Panc1 (cell line): Measurements from ENCODE around the gene EPHX1. TPM values are rescaled to one million over a fixed set of nuclear protein-coding genes. Genes with fewer than 3 reads are reported as not detected.

ENCODE experiments used
- ATAC-seq: fragments of 200-7000 bp; cut with Tn5 transposase; 2 replicates; pipeline ENCODE4 v1.9.1; 2020; ENCODE audit warnings: mild to moderate bottlenecking, moderate library complexity
- BruUV-seq: library from RNA; stranded (reverse); fragments of 400-500 nt; replicated peaks from 2 replicates; lab custom pipeline; 2021; lab: Mats Ljungman, UMichigan
- CTCF ChIA-PET: fragments of 300-600 bp; sonication (Branson Sonifier 250); formaldehyde crosslinking; loops from one replicate; lab custom pipeline; 2022; ENCODE audit warnings: antibody characterized with exemption; lab: Charles Lee
- POLR2A ChIA-PET: fragments of 300-600 bp; sonication (Branson Sonifier 250); formaldehyde crosslinking; loops from one replicate; lab custom pipeline; 2022; ENCODE audit warnings: antibody characterized with exemption; lab: Charles Lee
- DNase-seq: peaks from one replicate; pipeline ENCODE4 v3.0.0-alpha.2; 2010; ENCODE audit warnings: low read depth, low spot score
- H3K27ac ChIP-seq: 2 replicates; pipeline ENCODE4 v1.5.1; 2011; ENCODE audit warnings: mild to moderate bottlenecking, low read length, inconsistent platforms
- H3K27me3 ChIP-seq: fragments of 200-500 bp; sonication (Bioruptor generic); 2 replicates; pipeline ENCODE4 v1.6.0; 2014; ENCODE audit warnings: low read length, inconsistent platforms; ENCODE audit not compliant: control insufficient read depth, insufficient read depth
- H3K36me3 ChIP-seq: fragments of 200-500 bp; sonication (Bioruptor generic); 2 replicates; pipeline ENCODE4 v1.5.1; 2014; ENCODE audit warnings: inconsistent platforms, mild to moderate bottlenecking, low read length, moderate library complexity; ENCODE audit not compliant: control insufficient read depth, insufficient read depth
- H3K4me1 ChIP-seq: 2 replicates; pipeline ENCODE4 v1.5.1; 2011; ENCODE audit warnings: inconsistent platforms, mild to moderate bottlenecking, low read length, moderate library complexity; ENCODE audit not compliant: control insufficient read depth, insufficient read depth
- H3K4me3 ChIP-seq, 2 experiments: 2 replicates each; pipeline ENCODE4 v1.5.1; 2011 to 2012; ENCODE audit warnings: low read depth in 2 of 2, low read length in 2 of 2, mild to moderate bottlenecking in 2 of 2, inconsistent platforms in 1 of 2, moderate library complexity in 1 of 2
- H3K9me3 ChIP-seq: fragments of 200-500 bp; sonication (Bioruptor generic); 2 replicates; pipeline ENCODE4 v1.5.1; 2014; ENCODE audit warnings: low read depth, mild to moderate bottlenecking, inconsistent platforms, low read length, moderate library complexity; ENCODE audit not compliant: control insufficient read depth, insufficient read depth
- CTCF ChIP-seq: fragments of 450-650 bp; IDR thresholded peaks from 2 replicates; pipeline ENCODE4 v1.5.1; 2017; ENCODE audit warnings: mild to moderate bottlenecking
- POLR2AphosphoS5 ChIP-seq: IDR thresholded peaks from 2 replicates; pipeline ENCODE4 v1.6.1; 2012; ENCODE audit warnings: mild to moderate bottlenecking, low read depth, low read length, moderate library complexity
- REST ChIP-seq, 2 experiments: IDR thresholded peaks; 2 replicates each; pipeline ENCODE4 v1.6.1; 2011 to 2012; ENCODE audit warnings: low read depth in 2 of 2, control low read depth in 1 of 2, low read length in 1 of 2, mild to moderate bottlenecking in 1 of 2, moderate library complexity in 1 of 2; ENCODE audit not compliant: insufficient read depth in 1 of 2
- SIN3A ChIP-seq: IDR thresholded peaks from 2 replicates; pipeline ENCODE4 v1.6.1; 2012; ENCODE audit warnings: low read depth, mild to moderate bottlenecking, low read length, moderate library complexity, borderline replicate concordance; ENCODE audit not compliant: insufficient read depth
- TCF7L2 ChIP-seq: IDR thresholded peaks from 2 replicates; pipeline ENCODE4 v1.6.1; 2011; ENCODE audit warnings: mild to moderate bottlenecking, low read depth, low read length, inconsistent platforms
- in situ Hi-C: cut with HindIII; loops from 2 replicates; pipeline ENCODE4 v1.10.0; 2016; ENCODE audit warnings: low sequenced_read_pairs, low pct_unique_long_range_greater_than_20kb
- intact Hi-C: fragments of 100-400 bp; cut with micrococcal nuclease; formaldehyde crosslinking; loops from one replicate; pipeline ENCODE4 v1.10.0; 2022; ENCODE audit not compliant: unreplicated experiment
- total RNA-seq: library from RNA; stranded (reverse); gene quantifications from one replicate; pipeline ENCODE4 v1.2.1, GENCODE V29; 2021; ENCODE audit not compliant: unreplicated experiment

Gene EPHX1
- total RNA-seq, 1 experiment from 2014 or later, result 76.4 TPM

DNA sequence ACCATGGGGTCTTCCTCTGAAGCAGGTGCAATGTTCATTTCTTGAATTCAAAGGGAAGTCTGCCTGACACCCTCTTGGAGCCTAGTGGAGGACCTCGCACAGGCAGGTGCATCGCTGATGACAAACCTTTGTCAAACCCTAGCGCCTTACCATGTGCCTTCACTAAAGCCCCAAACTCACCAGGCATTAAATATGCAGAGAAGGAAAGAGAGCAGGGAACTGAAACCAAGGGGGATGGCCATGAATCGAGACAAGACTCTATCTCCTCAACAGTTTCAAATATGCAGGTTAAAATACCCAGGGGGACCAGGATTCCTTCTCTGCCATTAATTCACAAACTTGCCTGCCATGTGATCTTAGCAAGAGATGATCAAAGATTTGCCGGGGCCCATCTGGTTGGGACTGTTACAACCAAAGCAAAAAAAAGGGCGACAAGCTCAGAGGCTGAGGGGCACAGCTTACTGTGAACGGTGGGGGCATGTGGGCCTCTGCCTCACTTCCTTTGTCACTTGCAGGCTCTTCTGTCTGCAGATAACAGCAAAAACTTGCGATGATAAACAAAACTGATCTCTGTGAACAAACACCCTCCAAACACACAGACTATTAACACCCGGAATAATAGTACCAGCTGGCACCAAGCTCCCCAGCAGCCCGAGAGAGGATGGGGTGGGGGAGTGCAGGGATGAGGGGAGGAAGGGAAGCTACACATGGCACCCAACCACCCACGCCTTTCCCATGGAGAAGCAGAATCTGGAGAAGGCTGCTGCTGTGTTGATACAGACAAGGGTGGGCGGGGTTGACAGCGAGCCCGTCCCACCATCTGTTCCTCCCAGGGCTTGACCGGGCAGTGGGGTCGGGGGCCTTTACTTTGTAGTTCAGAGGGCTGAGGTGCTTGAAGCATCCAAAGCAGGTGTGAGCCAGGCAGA, 38.4 kb downstream of the EPHX1 start:
- ChIA-PET POLR2A (no interaction called here), CTCF (no interaction called here)
- BruUV-seq, result no TSS peak
- intact Hi-C loops, result loop anchor here (5.0 kb wide), 1 partner anchor 71 kb away; the partner anchor contains the start of gene SRP9
- ATAC-seq, result no peak
- H3K36me3 ChIP-seq, result no peaks in the 10 kb centered on the region
- in situ Hi-C loops, result no loop called here
- no peak overlapping the region for H3K4me3 ChIP-seq
- no peak for TF ChIP-seq POLR2AphosphoS5
- TF ChIP-seq SIN3A, result no peak
- TF ChIP-seq REST (IDR thresholded peaks at IDR 0.05; ENCODE audit: insufficient read depth in 1 of 2, low read depth in 2 of 2, low read length in 1 of 2), result no peak
- TF ChIP-seq CTCF, result no peak
- TF ChIP-seq TCF7L2, result no peak
- DNase-seq, result no peak
- H3K4me1 ChIP-seq, result 0 out of 2 replicates have a peak, but pooled peaks cover 5% of the 10 kb centered on the region
- no peaks in the 10 kb centered on the region for H3K9me3 ChIP-seq
- no peaks in the 10 kb centered on the region for H3K27me3 ChIP-seq
- H3K27ac ChIP-seq, result no peak overlapping the region

DNA sequence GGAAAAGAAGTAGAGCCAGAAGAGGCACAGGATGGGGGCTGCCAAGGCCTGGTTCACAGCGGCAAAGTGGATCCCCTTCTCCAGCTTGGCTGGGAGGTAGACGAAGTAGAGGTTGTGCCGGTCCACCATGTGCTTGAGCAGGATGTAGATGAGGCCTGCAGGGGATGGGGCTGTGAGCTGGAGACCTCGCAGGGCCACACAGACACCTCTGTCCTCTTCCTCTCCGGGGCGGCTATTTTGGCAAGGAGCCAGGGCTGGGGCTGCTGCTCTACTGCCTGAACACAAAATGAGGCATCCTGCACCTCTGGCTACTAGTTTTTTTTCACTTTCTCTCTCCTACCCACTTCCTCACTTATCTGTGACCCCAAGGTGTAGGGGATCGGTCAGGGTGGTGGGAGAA, 40.0 kb downstream of the EPHX1 start:
- Histone ChIP-seq H3K27ac (no peak overlapping the region), H3K4me1 (0 out of 2 replicates have a peak, but pooled peaks cover 5% of the 10 kb centered on the region), H3K4me3 (no peak overlapping the region), H3K36me3 (no peaks in the 10 kb centered on the region), H3K9me3 (no peaks in the 10 kb centered on the region), H3K27me3 (no peaks in the 10 kb centered on the region)
- ChIA-PET CTCF (interaction anchor here (1.2 kb wide), 1 partner anchor 375 kb away, joined by 3 read pairs; no protein-coding TSS in a partner anchor), POLR2A (no interaction called here)
- no TSS peak for BruUV-seq
- intact Hi-C loops (loop anchor here (5.0 kb wide), 1 partner anchor 73 kb away; the partner anchor contains the start of gene SRP9), in situ Hi-C loops (no loop called here)
- DNase-seq, result no peak
- ATAC-seq, result no peak
- TF ChIP-seq POLR2AphosphoS5 (no peak), CTCF (no peak), REST (IDR thresholded peaks at IDR 0.05; ENCODE audit: insufficient read depth in 1 of 2, low read depth in 2 of 2, low read length in 1 of 2) (no peak), SIN3A (no peak), TCF7L2 (no peak)
